Measurements from ENCODE around the gene RAE1.

The RAE1 gene

DNA sequence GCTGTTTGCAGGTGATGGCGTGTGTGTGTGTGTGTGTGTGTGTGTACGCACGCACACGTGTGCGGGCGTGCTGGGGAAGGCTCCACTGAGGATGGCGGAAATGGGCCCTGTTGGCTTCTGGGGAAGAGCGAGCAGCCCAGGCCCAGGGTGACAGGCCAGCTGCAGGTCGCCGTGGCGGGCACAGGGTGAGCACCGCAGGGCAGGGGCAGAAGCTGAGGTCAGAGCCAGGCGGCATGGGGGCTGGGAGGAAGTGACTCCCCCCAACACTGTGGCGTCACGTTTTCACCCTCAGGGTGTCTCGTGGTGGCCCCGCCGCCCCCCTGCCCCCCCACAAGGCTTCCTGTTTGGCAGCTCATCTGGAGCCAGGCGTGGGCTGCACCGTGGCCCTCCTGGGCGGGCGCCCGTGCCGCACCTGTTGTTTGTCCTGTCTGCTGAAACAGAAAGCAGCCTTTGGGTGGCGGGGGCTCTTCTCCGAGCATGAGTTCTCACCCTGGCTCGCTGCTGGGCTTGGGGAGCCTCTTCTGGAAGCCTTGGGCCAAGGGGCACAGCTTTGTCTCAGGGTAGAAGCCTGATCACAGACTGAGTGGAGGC is 47.3 kb downstream of the RAE1 start:
- peak in 1 of 2 donors; percentile 78 for DNase-seq (ENCODE audit: low read depth in 1 of 2, low spot score in 1 of 2)

DNA sequence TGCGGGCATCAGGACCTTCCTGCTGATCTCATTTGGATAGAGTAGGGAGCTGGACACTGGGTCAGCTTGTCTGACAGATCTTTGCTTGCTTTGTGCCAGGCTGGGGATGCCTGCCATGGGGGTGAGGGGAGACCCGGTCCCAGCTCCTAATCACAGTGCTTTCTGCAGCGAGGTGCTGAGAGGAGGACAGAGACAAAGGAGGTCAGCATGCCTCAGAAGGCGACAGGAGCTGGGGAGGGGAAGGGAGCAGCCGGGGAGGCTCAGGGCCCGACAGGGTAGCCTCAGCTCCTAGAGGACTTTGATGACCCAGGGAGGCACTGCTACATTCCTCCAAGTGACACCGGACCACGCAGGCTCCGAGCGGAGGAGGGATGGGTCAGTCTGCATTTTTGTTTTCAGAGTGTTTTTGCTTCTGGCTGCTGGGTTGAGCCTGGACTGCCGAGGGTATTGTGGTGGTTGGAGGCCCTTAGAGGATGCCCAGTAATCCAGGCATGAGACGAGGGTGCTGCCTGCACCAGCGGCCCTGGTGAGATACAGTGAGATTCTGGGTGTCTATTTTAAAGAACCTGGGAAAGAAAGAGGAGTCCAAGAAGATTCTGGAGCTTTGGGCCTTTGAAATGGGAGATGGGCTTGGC is 48.0 kb downstream of the RAE1 start:
- no peak for DNase-seq (ENCODE audit: low read depth in 1 of 2, low spot score in 1 of 2)

DNA sequence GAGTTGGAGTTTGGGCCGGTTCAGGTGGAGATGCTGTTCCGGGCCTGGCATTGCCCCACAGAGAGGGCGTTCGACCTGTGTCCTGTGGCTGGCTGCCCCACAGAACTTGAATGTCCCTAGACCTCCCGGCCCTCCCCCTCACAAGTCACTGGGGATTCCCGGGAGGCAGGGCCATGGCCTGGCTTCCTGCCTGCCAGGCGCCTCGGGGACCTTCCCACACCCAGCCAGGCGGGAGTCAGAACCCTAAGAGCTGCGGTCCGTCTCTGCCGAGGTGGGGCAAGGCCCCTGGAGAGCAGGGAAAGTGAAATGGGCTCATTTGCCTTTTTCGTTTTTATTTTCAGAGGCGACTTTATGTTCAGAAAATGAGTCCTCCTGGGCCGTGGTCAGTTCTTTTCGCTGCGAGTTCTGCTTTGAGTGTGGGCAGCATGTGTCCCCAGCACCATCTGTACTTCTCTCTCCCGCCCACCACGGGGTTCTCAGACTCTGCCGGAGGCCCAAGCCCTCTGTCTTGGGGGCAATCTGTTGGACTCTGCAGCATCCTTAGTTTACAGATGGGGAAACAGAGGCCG is 48.6 kb downstream of the RAE1 start:
- no peak for DNase-seq (ENCODE audit: low read depth in 1 of 2, low spot score in 1 of 2)

DNA sequence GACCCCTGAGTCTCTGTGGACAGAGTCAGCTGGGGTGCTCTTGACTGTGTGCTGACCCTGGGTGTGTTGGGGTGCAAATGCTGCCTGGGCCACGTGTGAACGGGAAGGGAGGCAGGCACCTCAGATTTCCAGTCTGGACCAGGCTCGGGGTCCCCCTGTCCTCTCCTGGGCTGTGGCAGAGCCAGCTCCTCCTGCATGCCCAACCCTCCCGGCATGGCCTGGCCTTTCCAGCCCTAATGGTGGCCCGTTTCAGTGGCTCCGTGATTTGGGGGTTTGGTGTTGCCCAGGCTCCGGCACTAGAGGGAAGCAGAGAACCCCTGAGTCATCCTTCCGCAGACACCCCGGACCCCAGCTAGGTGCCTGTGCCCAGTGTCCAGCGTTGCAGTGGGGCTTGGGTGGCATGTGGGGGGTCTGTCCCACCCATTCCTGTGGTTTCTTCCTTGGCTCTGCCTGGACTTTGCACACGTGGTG is 49.2 kb downstream of the RAE1 start:
- no peak for DNase-seq (ENCODE audit: low read depth in 1 of 2, low spot score in 1 of 2)

DNA sequence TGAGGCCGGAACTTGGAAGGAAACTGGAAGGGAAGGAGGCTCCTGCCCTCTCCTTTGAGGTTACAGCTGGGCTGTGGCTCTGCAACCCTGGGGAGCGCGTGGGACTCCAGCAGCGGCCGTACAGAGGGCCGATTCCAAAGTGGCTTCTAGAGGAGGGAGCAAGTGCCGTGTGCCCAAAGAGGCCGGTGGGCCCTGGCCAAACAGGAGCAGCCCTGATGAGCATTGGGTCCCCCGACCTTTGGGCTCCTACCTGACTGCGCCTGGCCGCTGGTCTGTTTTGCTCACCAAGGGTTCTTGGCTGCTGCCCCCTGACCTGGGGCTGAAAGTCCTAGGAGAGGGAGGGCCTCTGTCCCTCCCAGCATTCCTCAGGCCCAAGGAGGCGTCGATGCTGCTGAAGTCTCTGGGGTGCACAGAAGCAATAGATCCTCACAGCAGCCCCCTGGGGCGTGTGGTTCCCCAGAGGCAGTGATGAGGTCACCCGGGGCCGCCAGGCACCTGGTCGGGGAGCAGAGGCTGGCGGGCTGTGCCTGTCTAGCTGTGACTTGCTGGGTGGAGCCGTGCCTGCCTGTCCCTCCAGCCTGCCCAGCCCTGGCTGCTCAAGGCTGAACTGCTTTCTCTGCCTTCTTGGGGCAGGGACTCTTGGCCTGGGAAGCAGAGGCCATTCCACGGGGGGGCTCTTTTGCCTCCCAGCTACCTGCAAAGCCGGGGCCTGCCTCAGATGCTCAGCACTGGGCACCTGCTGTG is 49.9 kb downstream of the RAE1 start:
- no peak for DNase-seq (ENCODE audit: low read depth in 1 of 2, low spot score in 1 of 2)

DNA sequence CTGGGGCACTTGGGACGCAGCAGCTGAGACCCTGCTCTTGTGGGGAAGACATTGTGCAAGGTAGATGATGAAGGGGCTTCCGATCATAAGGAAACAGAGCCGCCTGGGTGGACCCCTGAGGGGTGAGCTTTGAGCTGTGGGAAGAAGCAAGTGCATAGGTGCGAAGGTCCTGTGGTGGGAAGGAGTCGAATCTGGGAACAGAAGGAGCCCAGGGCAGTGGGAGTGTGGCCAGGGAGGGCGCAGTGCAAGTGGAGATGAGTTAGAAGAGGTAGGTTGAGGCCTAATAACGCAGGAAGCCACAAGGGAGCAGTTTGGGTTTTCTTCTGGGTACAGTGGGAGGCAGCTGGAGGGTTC is 50.5 kb downstream of the RAE1 start:
- DNase-seq (ENCODE audit: low read depth in 1 of 2, low spot score in 1 of 2) = no peak

DNA sequence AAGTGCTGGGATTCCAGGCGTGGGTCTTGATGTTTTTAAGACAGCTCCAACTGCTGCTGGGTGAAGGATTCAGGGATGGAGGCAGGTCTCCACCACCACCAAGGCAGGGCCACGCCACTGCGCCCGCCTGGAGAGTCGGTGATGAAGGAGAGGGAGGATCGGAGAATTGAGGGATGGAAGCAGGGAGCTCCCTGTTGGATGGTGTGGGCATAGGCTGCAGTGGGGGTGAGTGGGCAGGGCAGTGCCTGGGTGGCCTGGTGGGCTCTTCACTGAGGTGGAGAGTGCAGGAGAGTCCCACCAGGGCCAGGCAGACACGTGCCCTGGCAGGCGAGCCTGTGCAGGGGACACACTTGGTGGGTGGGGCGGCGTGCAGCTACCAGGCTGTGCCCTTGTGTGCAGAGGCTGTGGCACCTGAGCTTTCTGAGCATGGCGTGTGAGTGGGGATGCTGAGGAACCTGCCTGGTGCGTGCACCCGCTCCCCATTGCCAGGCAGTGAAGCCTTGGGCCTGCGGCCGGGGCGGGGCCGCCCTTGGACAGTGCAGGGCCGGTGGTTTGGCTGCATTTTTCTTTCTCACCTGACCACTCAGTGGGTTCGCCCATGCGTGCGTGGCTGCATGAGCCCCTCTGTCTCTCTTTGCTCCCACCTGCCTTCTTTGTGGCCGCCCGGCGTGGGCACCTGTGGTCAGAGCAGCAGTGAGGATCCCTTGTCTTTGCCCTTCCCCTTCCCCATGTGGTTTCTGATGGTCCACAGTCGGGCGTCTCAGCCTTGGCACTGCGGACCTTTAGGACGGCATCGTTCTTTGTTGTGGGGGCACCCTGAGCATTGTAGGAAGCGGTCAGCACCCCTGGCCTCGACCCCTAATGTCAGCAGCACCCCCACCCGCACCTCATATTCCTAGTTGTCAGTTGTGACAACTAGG is 51.4 kb downstream of the RAE1 start:
- DNase-seq (ENCODE audit: low read depth in 1 of 2, low spot score in 1 of 2) = no peak

DNA sequence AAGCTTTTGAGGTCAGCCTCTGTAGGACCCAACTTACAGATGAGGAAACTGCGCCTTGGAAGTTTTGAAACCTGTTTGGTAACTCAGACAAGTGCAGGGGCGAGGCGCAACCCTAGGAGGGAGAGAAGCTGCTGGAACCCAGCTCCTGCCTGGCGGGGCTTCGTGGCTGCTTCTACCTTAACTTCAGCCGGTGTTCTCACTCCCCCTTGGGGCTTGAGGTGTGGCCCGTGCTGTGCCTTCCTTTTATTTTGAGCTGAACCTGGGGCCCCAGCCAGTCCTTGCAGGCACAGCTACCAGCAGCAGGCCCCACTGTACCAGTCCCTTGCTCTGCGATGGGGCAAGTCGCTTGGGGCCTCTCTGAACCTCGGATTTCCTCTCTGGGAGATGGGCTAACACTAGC is 52.2 kb downstream of the RAE1 start:
- DNase-seq (ENCODE audit: low read depth in 1 of 2, low spot score in 1 of 2) = no peak

DNA sequence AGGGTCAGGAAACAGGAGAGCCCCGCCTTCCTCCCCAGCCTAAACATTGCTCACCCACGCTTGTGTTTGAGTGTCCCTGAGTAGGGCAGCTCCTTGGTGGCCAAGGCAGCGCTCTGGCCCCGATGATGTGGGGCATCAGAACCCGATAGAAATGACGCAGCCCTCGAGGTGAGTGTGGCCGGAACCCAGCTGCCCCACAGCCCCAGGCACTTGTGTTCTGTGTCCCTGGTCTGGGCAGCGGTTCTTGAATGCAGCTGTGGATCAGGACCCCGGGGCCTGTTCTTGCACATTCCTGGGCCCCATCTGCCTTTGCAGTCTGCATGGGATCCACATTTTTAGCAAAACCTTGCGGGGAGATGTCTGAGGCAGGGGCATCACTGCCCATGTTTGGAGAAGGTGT is 53.0 kb downstream of the RAE1 start:
- no peak for DNase-seq (ENCODE audit: low read depth in 1 of 2, low spot score in 1 of 2)

DNA sequence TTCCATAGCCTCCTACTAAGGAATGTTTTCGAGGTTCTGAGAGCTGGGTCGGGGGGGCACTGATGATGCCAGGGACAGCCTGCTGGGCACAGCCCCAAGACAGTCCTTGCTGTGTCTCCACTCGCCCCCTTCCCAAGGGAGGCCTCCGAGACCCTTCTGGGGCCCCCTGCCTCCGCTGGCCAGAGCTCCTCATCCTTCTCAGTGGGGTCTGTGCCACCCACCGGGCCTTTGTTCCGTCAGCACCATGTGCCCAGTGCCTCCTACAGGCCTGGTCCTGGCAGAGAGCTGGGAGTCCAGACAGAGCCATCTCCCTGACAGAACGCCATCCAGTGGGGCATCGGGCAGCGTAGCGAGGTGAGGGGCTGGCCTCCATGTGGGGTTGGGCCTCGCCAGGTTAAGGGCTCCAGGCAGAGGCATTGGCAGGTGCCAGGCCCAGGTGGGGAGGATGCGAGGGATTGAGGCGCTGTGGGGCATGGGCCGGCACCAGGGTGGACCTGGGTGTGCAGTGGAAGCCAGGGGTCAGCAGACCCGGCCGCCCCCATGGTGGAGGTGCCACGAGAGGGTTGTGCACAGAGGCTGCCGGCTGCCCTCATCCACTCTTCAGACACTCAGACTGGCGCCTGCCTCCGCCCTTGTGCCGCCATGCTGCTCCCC is 53.5 kb downstream of the RAE1 start:
- DNase-seq (ENCODE audit: low read depth in 1 of 2, low spot score in 1 of 2) = no peak

DNA sequence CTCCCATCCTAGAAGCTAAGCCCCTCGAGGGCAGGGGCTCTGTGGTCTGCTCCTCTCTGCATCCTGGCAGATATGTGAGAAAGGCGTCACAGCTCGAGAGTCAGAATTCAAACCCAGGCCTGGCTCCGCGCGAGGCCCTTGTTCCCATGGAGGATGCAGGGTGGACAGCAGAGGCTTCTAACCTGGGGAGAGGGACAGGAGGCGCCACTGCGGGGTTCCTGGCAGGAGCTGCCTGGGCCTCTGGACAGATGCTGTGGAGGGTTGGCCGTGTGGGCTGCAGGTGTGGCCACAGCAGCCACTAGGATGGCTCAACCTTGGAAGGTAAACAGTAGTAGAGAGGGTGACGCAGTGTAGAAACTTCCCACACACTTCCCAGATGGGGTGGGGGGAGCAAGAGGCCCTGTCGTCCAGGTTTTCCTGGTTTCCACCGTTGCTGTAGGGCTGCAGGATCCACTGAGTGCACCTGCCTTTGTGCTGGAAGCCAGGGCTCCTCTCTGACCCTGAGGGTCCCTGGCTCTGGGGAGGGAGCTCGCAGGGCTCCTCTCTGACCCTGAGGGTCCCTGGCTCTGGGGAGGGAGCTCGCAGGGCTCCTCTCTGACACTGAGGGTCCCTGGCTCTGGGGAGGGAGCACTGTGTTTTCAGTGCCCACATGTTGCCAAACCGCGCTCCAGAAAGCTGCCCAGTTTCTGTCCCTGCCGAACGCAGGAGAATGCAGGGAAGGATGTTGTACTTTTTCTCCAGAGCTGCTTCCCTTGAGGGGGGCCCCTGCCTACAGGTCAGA is 54.4 kb downstream of the RAE1 start:
- no peak for DNase-seq (ENCODE audit: low read depth in 1 of 2, low spot score in 1 of 2)

DNA sequence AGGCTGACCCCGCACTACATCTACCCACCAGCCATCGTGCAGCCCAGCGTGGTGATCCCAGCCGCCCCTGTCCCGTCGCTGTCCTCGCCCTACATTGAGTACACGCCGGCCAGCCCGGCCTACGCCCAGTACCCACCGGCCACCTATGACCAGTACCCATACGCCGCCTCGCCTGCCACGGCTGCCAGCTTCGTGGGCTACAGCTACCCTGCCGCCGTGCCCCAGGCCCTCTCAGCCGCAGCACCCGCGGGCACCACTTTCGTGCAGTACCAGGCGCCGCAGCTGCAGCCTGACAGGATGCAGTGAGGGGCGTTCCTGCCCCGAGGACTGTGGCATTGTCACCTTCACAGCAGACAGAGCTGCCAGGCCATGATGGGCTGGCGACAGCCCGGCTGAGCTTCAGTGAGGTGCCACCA is 56.5 kb downstream of the RAE1 start:
- DNase-seq (ENCODE audit: low read depth in 1 of 2, low spot score in 1 of 2) = no peak

DNA sequence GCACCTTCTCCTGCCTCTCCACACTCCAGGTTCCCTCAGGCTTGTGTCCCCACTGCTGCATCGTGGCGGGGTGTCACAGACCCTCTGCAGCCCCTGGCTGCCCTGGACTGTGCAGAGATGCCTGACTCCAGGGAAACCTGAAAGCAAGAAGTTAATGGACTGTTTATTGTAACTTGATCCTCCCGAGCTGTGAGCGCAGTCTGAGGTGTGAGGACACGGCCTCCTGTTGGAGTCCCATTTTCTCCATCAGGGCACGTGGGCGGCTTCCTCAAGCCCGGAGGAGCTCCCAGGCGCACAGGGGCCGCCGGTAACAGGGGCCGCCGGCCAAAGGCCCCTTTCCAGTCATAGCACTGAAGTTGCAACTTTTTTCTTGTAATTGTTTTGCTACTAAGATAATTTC is 57.1 kb downstream of the RAE1 start:
- no peak for DNase-seq (ENCODE audit: low read depth in 1 of 2, low spot score in 1 of 2)

DNA sequence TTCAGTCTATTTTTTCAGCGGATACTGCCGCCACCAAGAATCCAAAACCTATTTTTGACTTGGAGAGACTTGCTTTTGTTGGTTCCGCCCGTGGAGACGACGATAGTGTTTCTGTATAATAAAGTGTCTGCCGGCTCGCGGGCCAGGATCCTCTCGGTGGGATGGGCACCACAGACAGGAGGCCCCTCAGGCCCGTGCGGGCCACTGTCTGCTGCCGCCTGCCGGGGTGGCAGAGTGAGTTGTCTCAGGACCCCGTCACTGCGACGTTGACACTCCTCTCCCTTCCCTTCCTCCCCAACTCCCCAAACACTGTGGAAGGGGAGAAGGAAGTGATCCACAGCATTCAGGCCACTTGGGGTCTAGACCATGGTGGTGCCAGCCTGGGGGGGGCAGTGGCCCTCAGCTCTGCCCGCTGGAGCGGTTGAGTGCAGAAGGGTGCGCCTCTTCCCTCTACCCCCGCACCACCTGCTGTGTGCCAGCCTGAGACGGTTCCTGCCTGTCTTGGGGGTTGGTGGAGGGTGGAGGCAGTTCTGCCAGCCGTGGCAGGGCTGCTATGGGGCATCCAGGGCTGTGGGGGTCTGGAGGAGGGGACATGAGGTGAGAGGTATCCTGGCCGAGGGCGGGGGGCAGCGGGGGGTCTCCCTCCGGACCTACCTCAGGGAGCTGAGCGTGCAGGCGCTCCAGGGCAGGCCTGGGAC is 57.6 kb downstream of the RAE1 start:
- no peak for DNase-seq (ENCODE audit: low read depth in 1 of 2, low spot score in 1 of 2)

DNA sequence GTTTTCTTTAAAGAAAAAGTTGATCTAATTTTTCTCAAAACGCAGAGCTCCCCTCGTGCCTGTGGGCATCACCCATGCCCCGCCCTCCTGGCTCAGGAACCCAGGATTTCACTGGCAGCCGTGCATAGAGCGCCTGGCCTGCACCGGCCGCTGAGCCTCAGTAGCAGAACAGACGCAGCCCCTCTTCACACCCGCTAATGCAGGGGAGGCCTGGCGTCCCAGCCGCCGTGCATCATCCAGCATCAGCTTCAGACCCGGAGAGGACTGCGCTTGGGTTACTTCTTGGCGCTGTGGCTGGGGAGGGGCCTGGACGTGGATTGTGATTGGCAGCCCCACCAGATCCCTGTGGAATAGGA is 58.2 kb downstream of the RAE1 start:
- no peak for DNase-seq (ENCODE audit: low read depth in 1 of 2, low spot score in 1 of 2)

DNA sequence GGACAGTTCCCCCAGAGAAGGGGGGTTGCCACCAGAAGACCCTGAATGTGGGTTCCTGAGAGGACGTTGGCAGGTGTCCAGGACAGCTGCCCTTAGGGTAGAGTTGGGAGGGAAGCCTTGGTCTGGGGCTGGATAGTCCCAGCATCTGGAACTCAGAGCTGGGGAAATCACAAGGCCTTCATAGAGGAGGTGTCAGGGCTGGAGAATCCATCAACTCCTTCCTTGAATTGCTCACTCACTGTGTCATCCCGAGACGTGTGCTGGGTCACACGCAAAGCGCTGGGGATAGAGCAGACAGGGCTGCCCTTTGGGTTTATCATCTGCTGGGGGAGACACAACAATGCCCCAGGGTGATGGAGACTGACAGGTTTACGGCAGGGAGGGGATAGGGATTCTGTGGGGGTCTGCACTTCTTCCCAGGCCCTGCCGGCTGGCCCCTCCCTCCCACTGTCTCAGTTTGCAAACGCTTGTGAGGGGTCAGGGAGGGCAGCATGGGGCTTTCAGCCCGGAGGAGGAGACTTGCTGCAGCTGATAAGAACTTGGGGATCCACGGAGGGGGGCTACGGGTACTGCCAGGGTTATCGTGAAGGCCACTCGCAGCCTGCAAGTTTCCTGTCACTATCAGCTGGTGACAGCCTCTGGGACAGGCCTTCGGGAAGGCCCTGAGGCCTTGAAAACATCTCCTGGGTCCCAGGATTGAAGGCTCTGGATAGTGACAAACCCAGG is 58.8 kb downstream of the RAE1 start:
- no peak for DNase-seq (ENCODE audit: low read depth in 1 of 2, low spot score in 1 of 2)

DNA sequence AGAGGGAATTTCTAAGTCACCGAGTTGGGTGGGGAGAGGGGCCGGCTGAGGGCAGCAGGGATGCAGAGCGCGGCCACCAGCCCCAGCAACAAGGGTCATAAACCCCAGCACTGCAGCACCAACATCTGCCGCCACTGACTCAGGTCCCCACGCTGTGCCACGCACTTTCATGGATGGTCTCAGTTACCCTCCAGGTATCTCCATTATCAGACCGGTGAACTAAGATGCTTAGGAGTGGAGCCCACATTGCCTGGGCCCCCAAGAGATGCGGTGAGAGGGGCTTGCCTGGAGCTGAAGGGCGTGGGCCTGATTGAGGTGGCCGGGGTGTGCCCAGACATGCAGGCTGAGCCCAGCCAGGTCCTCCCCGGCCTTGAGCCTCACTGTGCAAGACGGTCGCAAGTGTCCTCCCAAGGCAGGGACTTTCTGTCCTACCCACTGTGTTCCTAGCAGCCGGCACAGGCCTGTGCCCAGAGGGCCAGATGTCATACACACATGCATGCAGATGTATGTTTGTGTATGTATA is 59.4 kb downstream of the RAE1 start:
- DNase-seq (ENCODE audit: low read depth in 1 of 2, low spot score in 1 of 2) = no peak

DNA sequence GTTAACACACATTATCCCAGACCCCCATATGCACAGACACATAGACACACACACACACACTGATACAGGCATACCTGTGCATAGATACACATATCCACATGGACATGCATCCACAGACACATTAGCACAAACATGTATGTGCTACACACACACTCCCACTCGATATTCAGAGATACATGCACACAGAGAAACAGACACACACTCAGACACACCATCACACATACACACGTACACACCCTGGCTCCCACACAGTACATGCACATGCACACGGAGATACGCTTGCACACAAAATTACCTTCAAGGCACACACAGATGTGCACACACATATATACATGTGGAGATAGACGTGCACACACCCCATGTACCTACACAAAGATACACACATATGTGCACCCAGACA is 59.9 kb downstream of the RAE1 start:
- no peak for DNase-seq (ENCODE audit: low read depth in 1 of 2, low spot score in 1 of 2)

All from activated CD4-positive, alpha-beta T cell treated with anti-CD3 and anti-CD28 coated beads, Interleukin-2, amount 50 U/mL, for 24 hours (primary cell).